Measurements from ENCODE around the gene ECE2.
"Not testable (repeated sequence)": the region's sequence is repeated elsewhere in the genome, so short reads cannot be mapped to it uniquely, and the experiment has no call there.

Gene ECE2

GRCh38 chr3:184267249-184267648, 8.6 kb upstream of the ECE2 start:
- not testable (repeated sequence) for DNase-seq (ENCODE audit: low read depth)

GRCh38 chr3:184272269-184272668, 3.6 kb upstream of the ECE2 start:
- no peak for DNase-seq (ENCODE audit: low read depth)

GRCh38 chr3:184275381-184275701, 481 bp upstream of the ECE2 start:
- DNase-seq (ENCODE audit: low read depth) = no peak

- no peak for DNase-seq (ENCODE audit: low read depth)
These were observed 1.5 kb downstream of the ECE2 start for GRCh38 chr3:184277366-184277765.

GRCh38 chr3:184282941-184283340, 7.1 kb downstream of the ECE2 start:
- no peak for DNase-seq (ENCODE audit: low read depth)

- no peak for DNase-seq (ENCODE audit: low read depth)
These were observed 7.9 kb downstream of the ECE2 start for GRCh38 chr3:184283681-184284080.

- DNase-seq (ENCODE audit: low read depth) = no peak
These were observed 8.9 kb downstream of the ECE2 start for GRCh38 chr3:184284696-184285095.

- peak; percentile 54 for DNase-seq (ENCODE audit: low read depth)
These were observed 13.7 kb downstream of the ECE2 start for GRCh38 chr3:184289426-184289938.

- DNase-seq (ENCODE audit: low read depth) = no peak
These were observed 14.5 kb downstream of the ECE2 start for GRCh38 chr3:184290331-184290730.

GRCh38 chr3:184291044-184291737, 15.4 kb downstream of the ECE2 start:
- DNase-seq (ENCODE audit: low read depth) = no peak

GRCh38 chr3:184291738-184292445, 16.1 kb downstream of the ECE2 start:
- no peak for DNase-seq (ENCODE audit: low read depth)

GRCh38 chr3:184295771-184296170, 19.9 kb downstream of the ECE2 start:
- DNase-seq (ENCODE audit: low read depth) = no peak

- no peak for DNase-seq (ENCODE audit: low read depth)
These were observed 20.8 kb downstream of the ECE2 start for GRCh38 chr3:184296616-184297015.

GRCh38 chr3:184298759-184299487, 23.1 kb downstream of the ECE2 start, which contains the start of gene PSMD2:
TSS of gene PSMD2 (plus strand) at chr3:184299241. CDS start at chr3:184299267, 26 bp downstream.
- peak; percentile 99 for DNase-seq (ENCODE audit: low read depth)

GRCh38 chr3:184299488-184300377, 23.9 kb downstream of the ECE2 start:
- DNase-seq (ENCODE audit: low read depth) = no peak

GRCh38 chr3:184300378-184300720, 24.5 kb downstream of the ECE2 start:
- no peak for DNase-seq (ENCODE audit: low read depth)

- no peak for DNase-seq (ENCODE audit: low read depth)
These were observed 29.8 kb downstream of the ECE2 start for GRCh38 chr3:184305577-184305976.

- DNase-seq (ENCODE audit: low read depth) = no peak
These were observed 30.6 kb downstream of the ECE2 start for GRCh38 chr3:184306341-184306972.

GRCh38 chr3:184307915-184308314, 32.1 kb downstream of the ECE2 start:
- DNase-seq (ENCODE audit: low read depth) = no peak

- no peak for DNase-seq (ENCODE audit: low read depth)
These were observed 32.9 kb downstream of the ECE2 start for GRCh38 chr3:184308744-184309143.

GRCh38 chr3:184311633-184312032, 35.8 kb downstream of the ECE2 start:
- DNase-seq (ENCODE audit: low read depth) = no peak

GRCh38 chr3:184314363-184314699, 38.5 kb downstream of the ECE2 start, which contains the start of gene EIF4G1:
TSS of gene EIF4G1 (plus strand) at chr3:184314606. CDS start at chr3:184315797, 1,191 bp downstream.
- peak; percentile 90 for DNase-seq (ENCODE audit: low read depth)
